HL-60/S4 treated with retinoic acid at 250 ng/mL for 4 days and 3 days (cell line): ENCODE measurements around the gene UNC93B1.

Source experiments
- in situ Hi-C: fragments of 300-500 bp; cut with MboI; formaldehyde crosslinking; loops from 2 replicates; pipeline ENCODE4 v1.7.0; 2022; ENCODE audit warnings: low sequenced_read_pairs

The UNC93B1 gene

GRCh38 chr11:68024508-68024907 is 20.6 kb upstream of the UNC93B1 start:
- in situ Hi-C loops, result no loop called here

DNA sequence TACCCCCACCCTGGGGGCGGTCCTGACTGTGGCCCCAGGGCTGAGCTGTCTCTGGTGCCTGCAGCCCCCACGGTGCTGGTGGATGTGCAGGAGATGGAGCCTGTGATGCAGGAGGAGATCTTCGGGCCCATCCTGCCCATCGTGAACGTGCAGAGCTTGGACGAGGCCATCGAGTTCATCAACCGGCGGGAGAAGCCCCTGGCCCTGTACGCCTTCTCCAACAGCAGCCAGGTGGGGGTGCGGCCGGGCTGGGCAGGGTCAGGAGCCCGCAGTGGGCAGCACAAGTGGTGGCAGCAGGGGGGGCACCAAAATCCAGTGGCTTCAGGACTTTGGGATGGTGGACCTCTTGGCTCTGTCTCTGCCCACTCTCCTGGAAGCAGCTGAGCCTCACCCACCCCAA is 18.6 kb upstream of the UNC93B1 start:
- in situ Hi-C loops, result no loop called here

GRCh38 chr11:68021167-68021787 is 17.4 kb upstream of the UNC93B1 start:
- in situ Hi-C loops, result no loop called here

GRCh38 chr11:68020575-68020974 is 16.7 kb upstream of the UNC93B1 start:
- in situ Hi-C loops, result no loop called here

DNA sequence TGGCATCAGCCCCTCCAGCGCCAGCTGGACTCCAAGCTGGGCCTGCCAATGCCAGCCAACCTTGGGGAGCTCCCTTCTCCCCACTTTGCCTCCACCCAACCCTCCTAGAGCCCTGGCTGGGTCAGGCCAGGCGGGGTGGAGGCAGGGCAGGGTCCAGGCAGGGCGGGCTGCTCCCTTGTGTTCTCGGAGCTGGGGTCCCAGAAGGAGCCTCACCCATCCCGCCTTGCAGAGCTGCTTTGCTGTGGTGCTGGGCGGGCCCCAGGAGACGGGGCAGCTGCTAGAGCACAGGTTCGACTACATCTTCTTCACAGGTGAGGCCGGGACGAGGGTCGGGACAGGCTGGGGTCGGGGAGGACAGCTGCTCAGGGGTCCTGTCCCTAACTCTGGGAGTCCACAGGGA is 15.6 kb upstream of the UNC93B1 start:
- in situ Hi-C loops, result no loop called here

- in situ Hi-C loops, result no loop called here
Measured at GRCh38 chr11:68018730-68019190, 14.9 kb upstream of the UNC93B1 start.

DNA sequence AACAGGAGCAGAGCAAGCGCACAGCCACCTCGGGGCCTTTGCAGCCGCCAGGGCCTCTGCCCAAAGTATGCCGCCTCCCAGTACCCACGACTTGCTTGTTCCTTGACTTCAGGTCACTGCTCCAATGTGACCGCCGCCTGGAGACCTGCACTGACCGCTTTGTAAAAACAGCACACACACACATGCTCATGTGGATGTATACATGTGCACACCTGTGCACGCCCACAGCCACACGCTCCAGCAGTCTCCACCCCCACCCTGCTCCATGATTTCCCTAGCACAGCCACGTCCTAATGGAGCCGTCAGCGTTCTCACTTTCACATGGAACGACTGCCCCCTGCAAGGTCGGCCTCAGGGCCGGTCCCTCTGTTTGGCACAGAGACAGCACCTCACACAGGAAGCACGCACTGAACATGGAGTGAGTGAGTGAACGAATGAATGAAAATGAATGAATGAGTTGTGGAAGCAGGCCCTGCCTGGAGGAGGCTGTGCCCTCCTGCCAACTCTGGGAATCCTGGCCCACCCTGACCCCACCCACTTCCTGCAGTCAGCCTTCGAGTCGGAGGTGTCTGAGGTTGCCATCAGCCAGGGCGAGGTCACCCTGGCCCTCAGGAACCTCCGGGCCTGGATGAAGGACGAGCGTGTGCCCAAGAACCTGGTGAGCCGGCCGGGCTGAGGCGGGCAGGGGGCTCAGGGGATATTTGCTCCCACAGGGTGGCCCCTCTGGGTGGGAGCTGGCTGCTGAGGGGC is 14.3 kb upstream of the UNC93B1 start:
- in situ Hi-C loops, result no loop called here

GRCh38 chr11:68016904-68017817 is 13.3 kb upstream of the UNC93B1 start:
- in situ Hi-C loops, result no loop called here

- in situ Hi-C loops, result no loop called here
Measured at GRCh38 chr11:68016161-68016903, 12.4 kb upstream of the UNC93B1 start.

GRCh38 chr11:68015467-68015866 is 11.6 kb upstream of the UNC93B1 start:
- in situ Hi-C loops, result no loop called here

DNA sequence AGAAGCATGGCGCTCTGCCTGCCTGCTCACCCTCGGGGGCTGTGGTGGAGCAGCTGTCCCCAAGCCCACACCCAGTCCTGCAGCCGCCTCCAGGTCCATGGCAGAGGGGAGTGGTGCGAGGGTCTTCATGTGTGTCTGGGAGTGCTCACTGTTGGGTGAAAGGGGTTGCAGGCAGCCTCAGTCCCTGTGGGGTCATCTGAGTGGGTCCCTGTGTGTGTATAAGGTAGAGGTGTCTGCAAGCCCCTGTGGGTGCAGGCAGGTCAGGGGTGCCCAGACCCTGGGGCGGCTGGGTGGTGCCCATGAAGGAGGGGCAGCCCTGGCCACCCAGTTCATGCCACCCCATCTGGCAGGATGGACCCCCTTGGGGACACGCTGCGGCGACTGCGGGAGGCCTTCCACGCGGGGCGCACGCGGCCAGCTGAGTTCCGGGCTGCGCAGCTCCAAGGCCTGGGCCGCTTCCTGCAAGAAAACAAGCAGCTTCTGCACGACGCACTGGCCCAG is 11.1 kb upstream of the UNC93B1 start:
- in situ Hi-C loops, result no loop called here

DNA sequence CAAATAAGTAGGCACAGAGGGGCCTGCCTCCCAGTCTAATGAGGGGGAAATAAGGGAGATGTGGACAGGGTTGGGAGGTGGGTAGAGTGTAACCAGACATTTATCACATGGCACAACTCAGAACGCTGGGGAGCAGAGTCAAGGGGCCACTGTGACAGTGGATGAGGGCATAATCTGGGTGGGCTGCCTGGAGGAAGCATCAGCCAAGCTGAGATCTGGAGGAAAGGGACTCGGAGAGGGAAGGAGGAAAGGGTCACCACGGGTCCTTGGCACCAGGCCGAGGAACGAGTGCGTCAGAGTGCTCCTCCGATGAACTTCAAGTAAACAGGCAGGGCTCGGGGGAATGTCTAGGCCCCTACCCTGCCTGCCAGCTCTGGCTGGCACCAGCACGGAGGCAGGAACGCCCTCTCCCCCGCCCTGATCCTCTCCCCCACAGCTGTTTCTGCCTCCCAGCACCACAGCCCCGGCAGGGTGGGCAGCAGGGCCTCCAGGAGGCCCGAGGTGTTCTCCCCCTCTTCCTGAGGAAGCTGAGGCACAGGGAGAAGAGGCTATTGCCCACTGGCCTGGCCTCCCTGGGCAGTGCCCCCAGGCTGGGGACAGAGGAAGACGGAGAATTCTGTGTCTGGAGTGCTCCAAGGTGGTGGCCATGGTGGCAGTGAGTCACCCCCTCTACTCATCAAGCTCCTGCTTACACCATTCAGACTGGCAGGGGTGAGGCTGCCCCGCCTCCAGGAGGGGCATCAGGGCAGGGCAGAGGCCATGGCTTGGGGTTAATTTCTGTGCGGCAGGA is 10.5 kb upstream of the UNC93B1 start:
- in situ Hi-C loops, result no loop called here

GRCh38 chr11:68013611-68014156 is 9.8 kb upstream of the UNC93B1 start:
- in situ Hi-C loops, result no loop called here

- in situ Hi-C loops, result no loop called here
Measured at GRCh38 chr11:68012843-68013610, 9.1 kb upstream of the UNC93B1 start.

- in situ Hi-C loops, result no loop called here
Measured at GRCh38 chr11:68012044-68012842, 8.3 kb upstream of the UNC93B1 start.

DNA sequence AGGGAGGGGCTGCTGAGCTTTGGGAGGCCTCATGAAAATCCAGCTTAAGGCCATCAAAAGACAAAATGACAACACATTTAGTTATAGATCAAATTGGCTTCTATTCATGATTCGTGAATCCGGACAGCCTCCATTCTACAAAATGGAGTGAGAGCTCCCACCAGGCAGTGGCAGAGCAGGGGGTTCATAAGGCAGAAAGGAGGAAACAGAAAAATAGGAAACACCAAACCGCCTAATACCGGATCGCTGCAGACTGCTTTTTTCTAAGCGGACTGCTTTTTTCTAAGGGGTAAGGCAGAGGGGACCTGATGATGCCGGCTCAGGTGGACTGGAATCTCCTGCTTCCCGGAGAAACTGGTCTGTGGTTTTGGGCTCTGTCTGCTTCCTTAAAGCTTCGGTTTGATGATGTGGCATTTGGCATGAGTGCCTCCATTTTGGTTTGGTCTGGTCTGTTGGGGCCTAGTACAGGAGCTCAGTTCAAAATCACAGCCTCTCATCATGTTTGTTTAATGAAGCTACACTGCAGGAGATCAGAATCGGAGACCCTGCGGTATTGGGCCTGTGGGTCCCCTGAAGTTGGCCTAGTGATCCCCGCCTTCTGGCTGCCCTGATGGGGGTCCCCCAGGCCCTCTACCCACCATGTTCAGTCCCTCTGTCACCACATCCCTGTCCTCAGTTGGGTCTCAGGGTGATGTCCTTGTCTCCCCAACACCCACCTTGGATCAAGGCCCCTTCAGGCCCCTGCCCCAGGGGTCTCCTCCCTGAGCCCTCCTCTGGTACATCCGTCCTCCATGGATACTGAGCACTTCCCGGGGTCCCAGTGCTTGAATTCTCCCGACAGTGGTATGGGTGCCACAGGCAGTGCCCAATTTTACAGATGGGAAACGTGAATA is 7.4 kb upstream of the UNC93B1 start:
- in situ Hi-C loops, result no loop called here
